Measurements from ENCODE around the gene LHPP. TPM values are rescaled to one million over a fixed set of nuclear protein-coding genes. Genes with fewer than 3 reads are reported as not detected.

Gene LHPP
- total RNA-seq, 2 experiments from 2014 or later: 15.3 to 19.6 TPM

GRCh38 chr10:124655191-124656112, 193.8 kb downstream of the LHPP start:
- DNase-seq (no peak), ATAC-seq (ENCODE audit: poor library complexity) (no peak)
- H3K4me1 ChIP-seq (ENCODE audit: insufficient read depth, low read length): peaks cover 95% of the 10 kb centered on the region
- peaks cover 92% of the 10 kb centered on the region for H3K4me1 Mint-ChIP-seq (ENCODE audit: low read depth)
- H3K27ac Mint-ChIP-seq: peak overlapping the region; percentile 65
- H3K27me3 ChIP-seq (ENCODE audit: control insufficient read depth in 1 of 2, insufficient read depth in 2 of 2, low read length in 2 of 2): no peaks in the 10 kb centered on the region
- H3K27ac ChIP-seq (ENCODE audit: low read depth in 1 of 2, low read length in 2 of 2): peak overlapping the region in 1 of 2 donors; percentile 35
- ChIA-PET CTCF (interaction anchor here (1.0 to 1.6 kb wide), 2 partner anchors 11 to 64 kb away, joined by 4 read pairs; no protein-coding TSS in a partner anchor), POLR2A (interaction anchor here (0.7 to 2.1 kb wide), 6 partner anchors 23 to 86 kb away, joined by 3 to 8 read pairs (median 4); no protein-coding TSS in a partner anchor)
- no peak overlapping the region for H3K4me3 ChIP-seq (ENCODE audit: low read length)
- H3K4me3 Mint-ChIP-seq: no peak overlapping the region
- TF ChIP-seq CTCF (IDR thresholded peaks at IDR 0.05): no peak
- peaks cover 12% of the 10 kb centered on the region for H3K36me3 Mint-ChIP-seq (ENCODE audit: low read depth)
- no peaks in the 10 kb centered on the region for H3K9me3 Mint-ChIP-seq
- intact Hi-C loops (cut with DNase I, micrococcal nuclease): loop anchor here in 1 of 2 experiments (2.0 kb wide), 1 partner anchor 49 kb away; no protein-coding TSS in a partner anchor
- H3K9me3 ChIP-seq (ENCODE audit: control insufficient read depth in 1 of 2, insufficient read depth in 1 of 2, low read length in 2 of 2): no peaks in the 10 kb centered on the region
- no peaks in the 10 kb centered on the region for H3K27me3 Mint-ChIP-seq
- H3K36me3 ChIP-seq (ENCODE audit: insufficient read depth, low read length): peaks cover 19% of the 10 kb centered on the region

- Mint-ChIP-seq H3K4me3 (no peak overlapping the region), H3K4me1 (ENCODE audit: low read depth) (peaks cover 92% of the 10 kb centered on the region), H3K36me3 (ENCODE audit: low read depth) (peaks cover 12% of the 10 kb centered on the region), H3K9me3 (no peaks in the 10 kb centered on the region), H3K27ac (peak overlapping the region; percentile 65), H3K27me3 (no peaks in the 10 kb centered on the region)
- no peak for TF ChIP-seq CTCF (IDR thresholded peaks at IDR 0.05)
- peaks cover 95% of the 10 kb centered on the region for H3K4me1 ChIP-seq (ENCODE audit: insufficient read depth, low read length)
- H3K36me3 ChIP-seq (ENCODE audit: insufficient read depth, low read length): peaks cover 19% of the 10 kb centered on the region
- ATAC-seq (ENCODE audit: poor library complexity) (no peak), DNase-seq (no peak)
- ChIA-PET CTCF (interaction anchor here (1.6 kb wide), 1 partner anchor 63 kb away, joined by 4 read pairs; no protein-coding TSS in a partner anchor), POLR2A (interaction anchor here (0.7 kb wide), 1 partner anchor 63 kb away, joined by 3 read pairs; no protein-coding TSS in a partner anchor)
- H3K4me3 ChIP-seq (ENCODE audit: low read length): no peak overlapping the region
- H3K9me3 ChIP-seq (ENCODE audit: control insufficient read depth in 1 of 2, insufficient read depth in 1 of 2, low read length in 2 of 2): no peaks in the 10 kb centered on the region
- intact Hi-C loops (cut with DNase I, micrococcal nuclease): no loop called here
- peak overlapping the region in 1 of 2 donors; percentile 23 for H3K27ac ChIP-seq (ENCODE audit: low read depth in 1 of 2, low read length in 2 of 2)
- H3K27me3 ChIP-seq (ENCODE audit: control insufficient read depth in 1 of 2, insufficient read depth in 2 of 2, low read length in 2 of 2): no peaks in the 10 kb centered on the region
Measured at GRCh38 chr10:124656113-124656490, 194.5 kb downstream of the LHPP start.

GRCh38 chr10:124656541-124656940, 194.9 kb downstream of the LHPP start:
- no peak overlapping the region for H3K4me3 Mint-ChIP-seq
- H3K36me3 Mint-ChIP-seq (ENCODE audit: low read depth): peaks cover 12% of the 10 kb centered on the region
- H3K27ac Mint-ChIP-seq: peak overlapping the region; percentile 65
- no peak for DNase-seq
- H3K4me3 ChIP-seq (ENCODE audit: low read length): no peak overlapping the region
- H3K9me3 ChIP-seq (ENCODE audit: control insufficient read depth in 1 of 2, insufficient read depth in 1 of 2, low read length in 2 of 2): no peaks in the 10 kb centered on the region
- no peaks in the 10 kb centered on the region for H3K27me3 ChIP-seq (ENCODE audit: control insufficient read depth in 1 of 2, insufficient read depth in 2 of 2, low read length in 2 of 2)
- peaks cover 95% of the 10 kb centered on the region for H3K4me1 ChIP-seq (ENCODE audit: insufficient read depth, low read length)
- intact Hi-C loops (cut with DNase I, micrococcal nuclease): no loop called here
- ATAC-seq (ENCODE audit: poor library complexity): no peak
- peaks cover 90% of the 10 kb centered on the region for H3K4me1 Mint-ChIP-seq (ENCODE audit: low read depth)
- POLR2A ChIA-PET: interaction anchor here (1.2 kb wide), 1 partner anchor 9 kb away, joined by 5 read pairs; no protein-coding TSS in a partner anchor
- CTCF ChIA-PET: interaction anchor here (1.3 to 1.6 kb wide), 2 partner anchors 7 to 20 kb away, joined by 4 read pairs; no protein-coding TSS in a partner anchor
- TF ChIP-seq CTCF (IDR thresholded peaks at IDR 0.05): no peak
- peak overlapping the region in 1 of 2 donors; percentile 23 for H3K27ac ChIP-seq (ENCODE audit: low read depth in 1 of 2, low read length in 2 of 2)
- H3K36me3 ChIP-seq (ENCODE audit: insufficient read depth, low read length): peaks cover 19% of the 10 kb centered on the region
- H3K9me3 Mint-ChIP-seq: no peaks in the 10 kb centered on the region
- no peaks in the 10 kb centered on the region for H3K27me3 Mint-ChIP-seq

Measured in CD4-positive, alpha-beta T cell (primary cell).